A673 (cell line): ENCODE measurements around the gene DSE.

Source experiments
- CTCF ChIP-seq: fragments of 300-800, 200-600 bp; sonication (generic); conservative IDR thresholded peaks from 2 replicates; pipeline ENCODE4 v1.5.1; 2017; ENCODE audit warnings: low read depth, mild to moderate bottlenecking, antibody characterized with exemption, low read length, moderate library complexity, mixed read lengths
- EZH2 ChIP-seq: fragments of 200-600 bp; sonication (generic); IDR thresholded peaks from 2 replicates; pipeline ENCODE4 v1.6.1; 2017; ENCODE audit warnings: borderline replicate concordance, low read depth, mild to moderate bottlenecking, mixed read lengths, antibody characterized with exemption, low read length; ENCODE audit not compliant: poor library complexity, severe bottlenecking

DNA sequence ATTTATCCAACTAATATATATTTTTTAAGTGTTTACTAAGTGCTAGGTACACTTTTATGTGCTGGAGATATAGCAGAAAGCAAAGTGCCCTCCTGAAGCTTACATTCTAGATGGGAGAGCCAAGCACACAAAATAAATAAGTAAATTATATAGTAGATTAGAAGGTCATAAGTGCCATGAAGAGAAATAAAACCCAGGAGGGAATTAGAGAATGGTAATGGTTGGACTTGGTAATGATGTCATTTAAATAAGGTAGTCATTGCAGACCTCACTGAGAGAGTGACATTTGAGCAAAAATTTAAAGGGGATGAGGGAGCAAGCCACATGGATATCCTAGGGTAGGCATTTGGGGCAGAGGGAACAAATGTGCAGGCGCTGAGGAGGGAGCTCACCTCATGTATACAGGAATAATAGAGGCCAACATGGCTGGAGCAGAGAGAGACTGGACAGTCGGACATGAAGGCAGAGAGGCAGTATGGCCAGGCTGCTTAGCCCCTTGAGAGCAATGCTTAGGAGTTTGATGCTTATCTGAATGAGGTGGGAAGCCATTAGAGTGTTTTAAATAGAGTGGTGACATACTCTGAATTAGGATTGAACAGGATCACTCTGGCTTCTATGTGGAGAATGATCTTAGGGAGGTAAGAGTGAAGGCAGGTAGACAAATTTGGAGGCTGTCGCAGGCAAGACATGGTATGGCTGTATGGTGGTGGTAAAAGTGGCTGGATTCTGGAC is 14.1 kb downstream of the DSE start:
- TF ChIP-seq CTCF (no peak), EZH2 (no peak)
